HepG2 (cell line): ENCODE measurements around the gene SLC25A47. TPM values are rescaled to one million over a fixed set of nuclear protein-coding genes. Genes with fewer than 3 reads are reported as not detected.

Source experiments
- ATAC-seq: fragments of 200-7000 bp; cut with Tn5 transposase; 3 replicates; pipeline ENCODE4 v1.9.1; 2020; ENCODE audit warnings: mild to moderate bottlenecking, moderate library complexity
- BruUV-seq: library from RNA; stranded (reverse); fragments of 400-500 nt; replicated peaks from 2 replicates; lab custom pipeline; 2021; lab: Mats Ljungman, UMichigan
- CTCF ChIA-PET: fragments of 300-600 bp; formaldehyde crosslinking; extraction: SDS; loops from one replicate; lab custom pipeline; 2021; ENCODE audit warnings: low total read pairs, inconsistent platforms, low intra/inter-chr PET ratio; lab: Yijun Ruan, JAX
- POLR2A ChIA-PET: fragments of 350-600 bp; sonication (Branson Sonifier 250); formaldehyde crosslinking; loops from one replicate; lab custom pipeline; 2020; ENCODE audit warnings: antibody characterized with exemption, inconsistent platforms; lab: Yijun Ruan, JAX
- DNase-seq: peaks from one replicate; pipeline ENCODE4 v3.0.0-alpha.2; 2015; ENCODE audit warnings: low spot score
- FAIRE-seq: peaks from 3 replicates; lab custom pipeline; 2011; peaks lifted over from hg19 to GRCh38; lab: Jason Lieb, UNC
- H2AFZ ChIP-seq: one replicate; pipeline ENCODE4 v1.6.1; 2011; ENCODE audit warnings: low read length, inconsistent platforms
- H3K27ac ChIP-seq: fragments of 300-600 bp; 3 replicates; pipeline ENCODE4 v1.8.0; 2011; ENCODE audit warnings: mixed run types, mild to moderate bottlenecking, mixed read lengths, low read length, inconsistent platforms; ENCODE audit not compliant: insufficient read depth; ENCODE audit errors: extremely low read length
- H3K27me3 ChIP-seq, 2 experiments: fragments of 200-600 bp in 1 of 2; 2 replicates in 1 of 2; 3 replicates in 1 of 2; pipeline versions ENCODE4 v1.6.0 to v1.8.0; 2011; ENCODE audit warnings: low read length in 2 of 2, mild to moderate bottlenecking in 2 of 2, moderate library complexity in 2 of 2, inconsistent platforms in 1 of 2; ENCODE audit not compliant: insufficient read depth in 2 of 2, control insufficient read depth in 1 of 2
- H3K36me3 ChIP-seq, 2 experiments: fragments of 200-600 bp in 1 of 2; replicated peaks in 1 of 2; 2 replicates in 1 of 2; 3 replicates in 1 of 2; pipeline versions ENCODE4 v1.5.1 to v1.8.0; 2011; ENCODE audit warnings: low read length in 2 of 2, inconsistent platforms in 1 of 2; ENCODE audit not compliant: insufficient read depth in 2 of 2, control insufficient read depth in 1 of 2
- H3K4me1 ChIP-seq: 2 replicates; pipeline ENCODE4 v1.5.1; 2012; ENCODE audit warnings: low read length, inconsistent platforms; ENCODE audit not compliant: insufficient read depth
- H3K4me2 ChIP-seq: 2 replicates; pipeline ENCODE4 v1.6.0; 2011; ENCODE audit warnings: low read depth, low read length, inconsistent platforms
- H3K4me3 ChIP-seq, 3 experiments: fragments of 200-600 bp in 1 of 3; sonication (generic), shearing (Covaris generic) in 1 of 3; replicated peaks in 1 of 3; 2 replicates each; pipeline ENCODE4 v1.5.1; 2011 to 2016; ENCODE audit warnings: low read length in 3 of 3, inconsistent platforms in 2 of 3, low read depth in 2 of 3, mild to moderate bottlenecking in 2 of 3, control low read depth in 1 of 3, mixed read lengths in 1 of 3; ENCODE audit not compliant: insufficient read depth in 1 of 3
- H3K79me2 ChIP-seq: one replicate; pipeline ENCODE4 v1.6.1; 2011; ENCODE audit warnings: low read length, inconsistent platforms; ENCODE audit not compliant: insufficient read depth
- H3K9ac ChIP-seq: 2 replicates; pipeline ENCODE4 v1.6.0; 2011; ENCODE audit warnings: mild to moderate bottlenecking, low read depth, low read length, inconsistent platforms; ENCODE audit not compliant: insufficient read depth
- H3K9me3 ChIP-seq: 2 replicates; pipeline ENCODE4 v1.5.1; 2012; ENCODE audit warnings: mild to moderate bottlenecking, low read length
- H4K20me1 ChIP-seq: 2 replicates; pipeline ENCODE4 v1.6.0; 2011; ENCODE audit warnings: inconsistent platforms, mild to moderate bottlenecking, low read length, moderate library complexity; ENCODE audit not compliant: insufficient read depth
- E2F2 ChIP-seq: sonication (generic); formaldehyde crosslinking; IDR thresholded peaks from 2 replicates; pipeline ENCODE4 v1.4.0; 2020; ENCODE audit warnings: missing genetic modification reagents, borderline replicate concordance
- HIC2 ChIP-seq: sonication (generic); formaldehyde crosslinking; IDR thresholded peaks from 2 replicates; pipeline ENCODE4 v1.9.0; 2022; ENCODE audit warnings: low read depth, missing genetic modification reagents
- HNRNPL ChIP-seq: fragments of 200-400 bp; formaldehyde crosslinking; IDR thresholded peaks from 2 replicates; pipeline ENCODE4 v1.6.1; 2017; ENCODE audit warnings: mild to moderate bottlenecking, low read depth, low read length
- JUNB ChIP-seq: sonication (generic); formaldehyde crosslinking; IDR thresholded peaks from 2 replicates; pipeline ENCODE4 v1.8.0; 2022; ENCODE audit warnings: missing genetic modification reagents, mild to moderate bottlenecking, borderline replicate concordance
- KDM2A ChIP-seq: sonication (generic); formaldehyde crosslinking; IDR thresholded peaks from 2 replicates; pipeline ENCODE4 v1.4.0; 2020; ENCODE audit warnings: low read depth, missing genetic modification reagents, borderline replicate concordance
- MAX ChIP-seq: IDR thresholded peaks from 2 replicates; pipeline ENCODE4 v1.6.1; 2012; ENCODE audit warnings: inconsistent platforms
- MEF2D ChIP-seq: sonication (generic); formaldehyde crosslinking; IDR thresholded peaks from 2 replicates; pipeline ENCODE4 v1.5.1; 2020; ENCODE audit warnings: mild to moderate bottlenecking, missing genetic modification reagents
- POLR2AphosphoS2 ChIP-seq: IDR thresholded peaks from 2 replicates; pipeline ENCODE4 v1.6.1; 2011; ENCODE audit warnings: low read depth, low read length, improper control_type of control experiment
- SAP130 ChIP-seq: IDR thresholded peaks from 2 replicates; pipeline ENCODE4 v1.6.1; 2016; ENCODE audit warnings: low read depth
- YY1 ChIP-seq: IDR thresholded peaks from 2 replicates; pipeline ENCODE4 v1.6.1; 2011; ENCODE audit warnings: low read length, low read depth, moderate library complexity, mild to moderate bottlenecking; ENCODE audit not compliant: insufficient read depth, insufficient replicate concordance
- ZFX ChIP-seq: sonication (generic); formaldehyde crosslinking; IDR thresholded peaks from 2 replicates; pipeline ENCODE4 v1.4.0; 2020; ENCODE audit warnings: mild to moderate bottlenecking, low read depth, missing genetic modification reagents, moderate library complexity
- ZFY ChIP-seq: sonication (generic); formaldehyde crosslinking; IDR thresholded peaks from 2 replicates; pipeline ENCODE4 v1.4.0; 2020; ENCODE audit warnings: missing genetic modification reagents
- ZNF121 ChIP-seq: sonication (generic); formaldehyde crosslinking; IDR thresholded peaks from 2 replicates; pipeline ENCODE4 v1.5.0; 2020; ENCODE audit warnings: mild to moderate bottlenecking, missing genetic modification reagents
- ZNF18 ChIP-seq: sonication (generic); formaldehyde crosslinking; IDR thresholded peaks from 2 replicates; pipeline ENCODE4 v1.8.0; 2022; ENCODE audit warnings: mild to moderate bottlenecking, missing genetic modification reagents; ENCODE audit not compliant: insufficient replicate concordance
- ZNF652 ChIP-seq: IDR thresholded peaks from 2 replicates; pipeline ENCODE4 v1.6.1; 2016; ENCODE audit warnings: low read depth, borderline replicate concordance
- ZNF674 ChIP-seq: sonication (generic); formaldehyde crosslinking; IDR thresholded peaks from 2 replicates; pipeline ENCODE4 v1.5.0; 2020; ENCODE audit warnings: low read depth, mild to moderate bottlenecking, missing genetic modification reagents
- ZNF713 ChIP-seq: sonication (generic); formaldehyde crosslinking; IDR thresholded peaks from 2 replicates; pipeline ENCODE4 v1.4.0; 2020; ENCODE audit warnings: mild to moderate bottlenecking, missing genetic modification reagents
- ZNF749 ChIP-seq: sonication (generic); formaldehyde crosslinking; IDR thresholded peaks from 2 replicates; pipeline ENCODE4 v1.8.0; 2022; ENCODE audit warnings: mild to moderate bottlenecking, missing genetic modification reagents, moderate library complexity, borderline replicate concordance
- ZSCAN25 ChIP-seq: sonication (generic); formaldehyde crosslinking; IDR thresholded peaks from 2 replicates; pipeline ENCODE4 v1.8.0; 2022; ENCODE audit warnings: mild to moderate bottlenecking, missing genetic modification reagents
- WGBS: methylation state at CpG from one replicate; pipeline ENCODE4 v1.1.6; 2017; ENCODE audit warnings: low lambda C conversion rate; 5-methylcytosine and 5-hydroxymethylcytosine counted together
- in situ Hi-C: cut with HindIII; loops from 2 replicates; pipeline ENCODE4 v1.10.0; 2017; ENCODE audit warnings: low pct_unique_long_range_greater_than_20kb; ENCODE audit not compliant: extremely low pct_ligation_motif_present
- intact Hi-C: fragments of 100-400 bp; cut with micrococcal nuclease; formaldehyde crosslinking; loops from one replicate; pipeline ENCODE4 v1.10.0; 2022; ENCODE audit not compliant: unreplicated experiment
- polyA plus RNA-seq, 8 experiments: library from polyadenylated mRNA; depleted of rRNA in 3 of 8; stranded (reverse) in 7 of 8; unstranded in 1 of 8; fragments of >200 nt; fragmentation: Illumina TruSeq in 4 of 8; extraction: Trizol in 4 of 8; gene quantifications; 2 replicates each; pipeline versions ENCODE4 v1.2.1 to v1.2.3, GENCODE V29; 2011 to 2016; ENCODE audit warnings: low read depth in 4 of 8, missing spikeins in 1 of 8, mixed read lengths in 1 of 8; ENCODE audit not compliant: insufficient read depth in 1 of 8
- total RNA-seq, 5 experiments: library from RNA; depleted of rRNA; stranded (reverse); fragments of >200 nt; fragmentation: Illumina TruSeq; extraction: Trizol; gene quantifications; 2 replicates each; pipeline ENCODE4 v1.2.3, GENCODE V29; 2016; ENCODE audit warnings: low read depth in 1 of 5

The SLC25A47 gene
- total and polyA plus RNA-seq, 2 of the 13 experiments (the other 11 are each of a cell fraction or from before 2014, with no cell fraction given), result 1.0 to 1.7 TPM

- ATAC-seq (no peak), FAIRE-seq (no peak), DNase-seq (no peak)
- Histone ChIP-seq H3K9me3 (no peaks in the 10 kb centered on the region), H2AFZ (no peak overlapping the region), H3K4me1 (peaks cover 83% of the 10 kb centered on the region), H3K79me2 (no peaks in the 10 kb centered on the region), H4K20me1 (no peaks in the 10 kb centered on the region), H3K9ac (no peak overlapping the region), H3K27me3 (peaks cover 0 to 2% of the 10 kb centered on the region in 2 experiments; a peak in 1 of 5 replicates), H3K4me2 (peak overlapping the region; percentile 80), H3K27ac (no peak overlapping the region), H3K36me3 (no peaks in the 10 kb centered on the region), H3K4me3 (peak overlapping the region in 1 of 3 experiments; percentile 52; a peak in 1 of 6 replicates)
- intact Hi-C loops (loop anchor here (2.0 to 5.0 kb wide), 2 partner anchors 15 to 56 kb away; partner anchors contain the start of genes SLC25A29 and WDR25), in situ Hi-C loops (no loop called here)
- no TSS peak for BruUV-seq
- ChIA-PET POLR2A (interaction anchor here (0.6 to 1.2 kb wide), 3 partner anchors 8 to 1787 kb away, joined by 4 to 5 read pairs (median 4); no protein-coding TSS in a partner anchor), CTCF (no interaction called here)
- WGBS, result 0% methylated on average over 2 of the region's 9 CpGs
- TF ChIP-seq E2F2 (CRISPR knock-in tag), result peak; percentile 29; the same call in 1 of the 2 replicates
- TF ChIP-seq MAX, result 0 out of 2 replicates have a peak, but pooled peaks have one; percentile 12
- TF ChIP-seq HNRNPL, result peak; percentile 87; the same call in 1 of the 2 replicates
- peak; percentile 76 for TF ChIP-seq ZNF121
- peak; percentile 21; the same call in 1 of the 2 replicates for TF ChIP-seq ZFY (CRISPR knock-in tag)
- TF ChIP-seq JUNB (CRISPR knock-in tag), result no peak
- TF ChIP-seq ZFX, result peak; percentile 26; the same call in 1 of the 2 replicates
- no peak for TF ChIP-seq ZNF652
- 0 out of 2 replicates have a peak, but pooled peaks have one; percentile 27 for TF ChIP-seq ZSCAN25 (CRISPR knock-in tag)
- TF ChIP-seq ZNF674 (CRISPR knock-in tag), result no peak
- 0 out of 2 replicates have a peak, but pooled peaks have one; percentile 14 for TF ChIP-seq SAP130
- peak; percentile 94 for TF ChIP-seq HIC2 (CRISPR knock-in tag)
- TF ChIP-seq ZNF713 (CRISPR knock-in tag), result no peak
- TF ChIP-seq POLR2AphosphoS2, result no peak
- TF ChIP-seq ZNF749, result no peak
- no peak for TF ChIP-seq ZNF18 (CRISPR knock-in tag)
- TF ChIP-seq YY1, result peak; percentile 14
- TF ChIP-seq KDM2A, result 0 out of 2 replicates have a peak, but pooled peaks have one; percentile 1
- peak; percentile 63 for TF ChIP-seq MEF2D
These were observed 1.5 kb upstream of the SLC25A47 start for GRCh38 chr14:100321473-100322137.
